ENCODE results near the gene TBP. TPM values are rescaled to one million over a fixed set of nuclear protein-coding genes. Genes with fewer than 3 reads are reported as not detected.

TBP gene
- total and polyA plus RNA-seq, 3 experiments from 2014 or later, result 23.0 to 28.2 (median 26.0) TPM

Other genes starting within 250 kb of the TBP start
- 10 to 100 TPM; 19.1 to 20.9 TPM for gene FAM120B, start 247.6 kb upstream of the TBP start, total RNA-seq
- 29.8 TPM for gene FAM120B, start 247.6 kb upstream of the TBP start, polyA plus RNA-seq
- 100 to 1,000 TPM; 296 to 298 TPM for gene PSMB1, start 1.1 kb upstream of the TBP start, total RNA-seq
- 478 TPM for gene PSMB1, start 1.1 kb upstream of the TBP start, polyA plus RNA-seq
- 100 to 1,000 TPM; 155 to 158 TPM for gene PDCD2, start 30.3 kb downstream of the TBP start, total RNA-seq
- 115 TPM for gene PDCD2, start 30.3 kb downstream of the TBP start, polyA plus RNA-seq

Data from CD8-positive, alpha-beta memory T cell (primary cell).